Measurements from ENCODE around the gene CNN2. TPM values are rescaled to one million over a fixed set of nuclear protein-coding genes. Genes with fewer than 3 reads are reported as not detected.

The CNN2 gene
- total and polyA plus RNA-seq, 2 of the 13 experiments (the other 11 are each of a cell fraction or from before 2014, with no cell fraction given) = 63.6 to 70.0 TPM

GRCh38 chr19:1055028-1055425 is 28.6 kb downstream of the CNN2 start:
- H3K9me3 ChIP-seq (ENCODE audit: low read length) = no peaks in the 10 kb centered on the region
- H3K4me1 ChIP-seq (ENCODE audit: insufficient read depth, low read length) = peaks cover 21% of the 10 kb centered on the region
- ChIA-PET CTCF (ENCODE audit: low intra/inter-chr PET ratio, low total read pairs) (no interaction called here), POLR2A (no interaction called here)
- H3K27me3 ChIP-seq (ENCODE audit: control insufficient read depth in 1 of 2, insufficient read depth in 2 of 2, low read length in 2 of 2) = no peaks in the 10 kb centered on the region; a peak in 1 of 5 replicates
- H2AFZ ChIP-seq (ENCODE audit: low read length) = no peak overlapping the region
- H3K27ac ChIP-seq (ENCODE audit: extremely low read length, insufficient read depth, low read length) = no peak overlapping the region
- TF ChIP-seq RBFOX2 (IDR thresholded peaks at IDR 0.05; ENCODE audit: low read depth, low read length) = peak; percentile 21; the same call in 1 of the 2 replicates
- no peak for TF ChIP-seq GZF1 (CRISPR knock-in tag; IDR thresholded peaks at IDR 0.05)
- H3K4me2 ChIP-seq (ENCODE audit: low read depth, low read length) = no peak overlapping the region
- WGBS (ENCODE audit: low lambda C conversion rate) = 94% methylated on average over 10 of the region's 14 CpGs
- in situ Hi-C loops (cut with HindIII; ENCODE audit: extremely low pct_ligation_motif_present, low pct_unique_long_range_greater_than_20kb) = no loop called here
- no peak for DNase-seq (ENCODE audit: low spot score)
- H3K9ac ChIP-seq (ENCODE audit: insufficient read depth, low read depth, low read length) = no peak overlapping the region
- H3K36me3 ChIP-seq (replicated peaks in 1 of 2; ENCODE audit: control insufficient read depth in 1 of 2, insufficient read depth in 2 of 2, low read length in 2 of 2) = peaks cover 12 to 37% of the 10 kb centered on the region in 2 experiments; a peak in 4 of 5 replicates
- intact Hi-C loops (cut with micrococcal nuclease; ENCODE audit: unreplicated experiment) = loop anchor here (10.0 kb wide), 1 partner anchor 50 kb away; the partner anchor contains the start of gene GPX4
- no peaks in the 10 kb centered on the region for H4K20me1 ChIP-seq (ENCODE audit: insufficient read depth, low read length)
- no peak for FAIRE-seq
- no peaks in the 10 kb centered on the region for H3K79me2 ChIP-seq (ENCODE audit: insufficient read depth, low read length)
- no peak for ATAC-seq
- BruUV-seq (replicated peaks) = no TSS peak
- H3K4me3 ChIP-seq (replicated peaks in 1 of 3; ENCODE audit: insufficient read depth in 1 of 3, low read depth in 2 of 3, low read length in 3 of 3) = no peak overlapping the region

- BruUV-seq (replicated peaks) = no TSS peak
- no peak overlapping the region for H3K4me2 ChIP-seq (ENCODE audit: low read depth, low read length)
- no peak overlapping the region for H3K9ac ChIP-seq (ENCODE audit: insufficient read depth, low read depth, low read length)
- intact Hi-C loops (cut with micrococcal nuclease; ENCODE audit: unreplicated experiment) = loop anchor here (10.0 kb wide), 1 partner anchor 49 kb away; the partner anchor contains the start of gene GPX4
- no peak overlapping the region for H3K27ac ChIP-seq (ENCODE audit: extremely low read length, insufficient read depth, low read length)
- TF ChIP-seq NR2F6 (IDR thresholded peaks at IDR 0.05) (peak; percentile 28; the same call in 1 of the 2 replicates), NR2F6 (CRISPR knock-in tag; IDR thresholded peaks at IDR 0.05) (no peak), PRMT3 (CRISPR knock-in tag; IDR thresholded peaks at IDR 0.05; ENCODE audit: borderline replicate concordance, low read depth) (no peak), RBFOX2 (IDR thresholded peaks at IDR 0.05; ENCODE audit: low read depth, low read length) (0 out of 2 replicates have a peak, but pooled peaks have one; percentile 6)
- no peak for ATAC-seq
- no peaks in the 10 kb centered on the region for H3K79me2 ChIP-seq (ENCODE audit: insufficient read depth, low read length)
- no peak for FAIRE-seq
- POLR2A ChIA-PET = no interaction called here
- no peaks in the 10 kb centered on the region for H4K20me1 ChIP-seq (ENCODE audit: insufficient read depth, low read length)
- no peak for DNase-seq (ENCODE audit: low spot score)
- 92% methylated on average over 12 of the region's 20 CpGs for WGBS (ENCODE audit: low lambda C conversion rate)
- H3K9me3 ChIP-seq (ENCODE audit: low read length) = no peaks in the 10 kb centered on the region
- in situ Hi-C loops (cut with HindIII; ENCODE audit: extremely low pct_ligation_motif_present, low pct_unique_long_range_greater_than_20kb) = no loop called here
- no peaks in the 10 kb centered on the region; a peak in 1 of 5 replicates for H3K27me3 ChIP-seq (ENCODE audit: control insufficient read depth in 1 of 2, insufficient read depth in 2 of 2, low read length in 2 of 2)
- H2AFZ ChIP-seq (ENCODE audit: low read length) = no peak overlapping the region
- H3K36me3 ChIP-seq (replicated peaks in 1 of 2; ENCODE audit: control insufficient read depth in 1 of 2, insufficient read depth in 2 of 2, low read length in 2 of 2) = peaks cover 12 to 37% of the 10 kb centered on the region in 2 experiments; a peak in 4 of 5 replicates
- peaks cover 11% of the 10 kb centered on the region for H3K4me1 ChIP-seq (ENCODE audit: insufficient read depth, low read length)
- CTCF ChIA-PET (ENCODE audit: low intra/inter-chr PET ratio, low total read pairs) = no interaction called here
- H3K4me3 ChIP-seq (replicated peaks in 1 of 3; ENCODE audit: insufficient read depth in 1 of 3, low read depth in 2 of 3, low read length in 3 of 3) = no peak overlapping the region
Measured at GRCh38 chr19:1055886-1056620, 29.6 kb downstream of the CNN2 start.

Data from HepG2 (cell line).